ENCODE results near the gene SSX2IP. TPM values are rescaled to one million over a fixed set of nuclear protein-coding genes. Genes with fewer than 3 reads are reported as not detected.

The SSX2IP gene
- total RNA-seq, 6 experiments from 2014 or later = 5.0 to 16.1 (median 8.3) TPM

DNA sequence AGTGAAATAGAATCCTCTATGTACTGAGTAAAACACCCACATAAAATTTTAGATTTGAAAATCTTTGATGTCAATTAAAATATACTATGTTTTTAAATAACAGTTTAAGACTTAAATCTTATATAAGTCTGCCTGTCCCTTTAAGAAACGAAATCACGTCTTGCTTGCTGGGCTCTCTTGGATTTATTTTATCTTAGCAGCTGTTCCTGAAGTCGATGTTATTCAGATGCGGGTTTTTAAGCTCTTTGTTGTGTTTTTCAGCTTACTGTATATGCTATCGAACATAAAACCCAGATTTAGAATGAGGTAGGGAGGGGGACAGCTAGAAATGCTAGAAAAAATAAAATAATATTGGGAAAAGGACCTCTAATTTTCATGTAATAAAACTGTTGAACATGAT is 11.1 kb upstream of the SSX2IP start:
- Histone ChIP-seq H3K4me1 (peaks cover 0 to 21% (median 8%) of the 10 kb centered on the region in 4 donors), H3K4me3 (no peak overlapping the region), H3K36me3 (no peaks in the 10 kb centered on the region), H3K27ac (no peak overlapping the region), H3K27me3 (no peaks in the 10 kb centered on the region), H3K9me3 (no peaks in the 10 kb centered on the region)
- ATAC-seq (no peak), DNase-seq (no peak)
- WGBS (ENCODE audit: insufficient coverage, low coverage, low lambda C conversion rate, missing lambda C conversion rate) = 31% methylated on average over 5 of the region's 5 CpGs
- TF ChIP-seq POLR2A (IDR thresholded peaks at IDR 0.05) = no peak
- TF ChIP-seq, protein P1, sequence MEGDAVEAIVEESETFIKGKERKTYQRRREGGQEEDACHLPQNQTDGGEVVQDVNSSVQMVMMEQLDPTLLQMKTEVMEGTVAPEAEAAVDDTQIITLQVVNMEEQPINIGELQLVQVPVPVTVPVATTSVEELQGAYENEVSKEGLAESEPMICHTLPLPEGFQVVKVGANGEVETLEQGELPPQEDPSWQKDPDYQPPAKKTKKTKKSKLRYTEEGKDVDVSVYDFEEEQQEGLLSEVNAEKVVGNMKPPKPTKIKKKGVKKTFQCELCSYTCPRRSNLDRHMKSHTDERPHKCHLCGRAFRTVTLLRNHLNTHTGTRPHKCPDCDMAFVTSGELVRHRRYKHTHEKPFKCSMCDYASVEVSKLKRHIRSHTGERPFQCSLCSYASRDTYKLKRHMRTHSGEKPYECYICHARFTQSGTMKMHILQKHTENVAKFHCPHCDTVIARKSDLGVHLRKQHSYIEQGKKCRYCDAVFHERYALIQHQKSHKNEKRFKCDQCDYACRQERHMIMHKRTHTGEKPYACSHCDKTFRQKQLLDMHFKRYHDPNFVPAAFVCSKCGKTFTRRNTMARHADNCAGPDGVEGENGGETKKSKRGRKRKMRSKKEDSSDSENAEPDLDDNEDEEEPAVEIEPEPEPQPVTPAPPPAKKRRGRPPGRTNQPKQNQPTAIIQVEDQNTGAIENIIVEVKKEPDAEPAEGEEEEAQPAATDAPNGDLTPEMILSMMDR (IDR thresholded peaks at IDR 0.05) = no peak
- intact Hi-C loops (cut with DNase I) = no loop called here

DNA sequence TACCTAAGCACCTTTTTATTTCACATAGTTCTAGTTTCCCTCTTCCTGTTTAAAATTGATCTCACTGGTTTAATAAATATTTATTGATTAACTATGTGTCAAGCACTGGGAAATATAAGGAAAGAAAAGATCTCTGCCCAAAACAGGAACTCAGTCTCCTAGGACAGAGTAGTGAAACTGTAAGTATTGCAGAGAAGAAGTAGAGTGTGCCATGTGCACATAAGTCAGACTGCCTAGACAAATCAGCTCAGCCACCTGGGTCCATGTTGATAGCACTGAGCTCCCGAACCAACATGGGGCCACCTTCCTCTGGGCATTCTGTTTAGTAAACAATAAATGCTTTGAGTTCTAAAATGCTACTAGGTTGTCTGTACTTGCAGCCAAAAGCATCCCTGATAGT is 9.8 kb upstream of the SSX2IP start:
- Histone ChIP-seq H3K9me3 (no peaks in the 10 kb centered on the region), H3K4me1 (peaks cover 0 to 13% (median 5%) of the 10 kb centered on the region in 4 donors), H3K36me3 (no peaks in the 10 kb centered on the region), H3K27ac (no peak overlapping the region), H3K27me3 (no peaks in the 10 kb centered on the region), H3K4me3 (no peak overlapping the region)
- DNase-seq (no peak), ATAC-seq (peak in 3 of 4 donors; percentile 39 to 46 (median 42))
- intact Hi-C loops (cut with DNase I) = no loop called here
- TF ChIP-seq, protein P1 (IDR thresholded peaks at IDR 0.05) = no peak
- no peak for TF ChIP-seq POLR2A (IDR thresholded peaks at IDR 0.05)
- WGBS (ENCODE audit: insufficient coverage, low coverage, low lambda C conversion rate, missing lambda C conversion rate) = 45% methylated on average over 1 of the region's 1 CpG

DNA sequence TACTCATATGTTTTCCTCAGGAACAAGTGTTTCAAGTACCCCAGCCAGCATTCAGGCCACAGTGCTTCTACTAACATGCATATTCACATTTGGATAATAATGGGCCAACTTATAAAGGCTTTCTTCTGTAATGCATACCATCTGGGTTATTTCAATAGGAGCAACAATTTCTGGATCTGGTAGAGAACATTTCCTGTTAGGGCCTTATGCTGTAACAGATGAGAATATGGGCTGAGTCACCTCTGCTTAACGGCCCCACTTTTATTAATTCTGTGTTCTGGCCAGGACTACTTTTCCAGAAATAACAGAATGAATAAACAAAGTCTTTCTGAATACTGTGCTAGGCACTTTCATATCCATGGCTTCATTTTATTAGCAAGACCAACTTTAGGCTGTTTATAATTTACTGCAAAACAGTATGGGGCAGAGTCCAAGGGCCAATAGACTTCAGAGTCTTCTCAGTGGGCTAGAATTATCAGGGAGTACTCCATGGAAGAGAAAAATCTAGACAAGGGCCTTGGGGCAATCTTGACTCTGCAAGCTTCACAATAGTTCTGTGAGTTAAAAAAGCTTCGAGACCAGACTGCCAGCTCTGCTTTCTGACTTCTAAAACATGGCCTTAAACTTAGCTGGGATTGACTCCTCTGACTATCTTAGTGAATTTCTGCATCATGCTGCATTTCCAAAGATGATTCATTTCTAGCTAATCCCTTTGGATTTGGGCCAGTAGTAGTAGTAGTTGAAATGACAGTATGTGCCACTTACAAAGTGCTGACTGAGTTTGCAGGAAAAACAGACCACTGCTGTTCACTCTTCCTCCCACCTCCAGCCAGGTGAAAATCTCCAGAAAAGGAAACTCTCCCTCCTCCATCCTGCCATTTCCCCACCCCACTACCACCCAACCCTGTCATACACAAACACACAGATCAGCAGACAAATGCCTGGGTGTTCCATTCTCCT is 8.2 kb upstream of the SSX2IP start:
- H3K4me1 ChIP-seq = peaks cover 0 to 3% (median 0%) of the 10 kb centered on the region in 4 donors
- ATAC-seq (peak in 2 of 4 donors; percentile 13 to 83), DNase-seq (no peak)
- no peak overlapping the region for H3K4me3 ChIP-seq
- H3K36me3 ChIP-seq = no peaks in the 10 kb centered on the region
- no peaks in the 10 kb centered on the region for H3K27me3 ChIP-seq
- 44% methylated on average over 2 of the region's 2 CpGs for WGBS (ENCODE audit: insufficient coverage, low coverage, low lambda C conversion rate, missing lambda C conversion rate)
- no peak overlapping the region for H3K27ac ChIP-seq
- H3K9me3 ChIP-seq = no peaks in the 10 kb centered on the region
- intact Hi-C loops (cut with DNase I) = no loop called here
- TF ChIP-seq, protein P1 (IDR thresholded peaks at IDR 0.05) = no peak
- TF ChIP-seq POLR2A (IDR thresholded peaks at IDR 0.05) = no peak

DNA sequence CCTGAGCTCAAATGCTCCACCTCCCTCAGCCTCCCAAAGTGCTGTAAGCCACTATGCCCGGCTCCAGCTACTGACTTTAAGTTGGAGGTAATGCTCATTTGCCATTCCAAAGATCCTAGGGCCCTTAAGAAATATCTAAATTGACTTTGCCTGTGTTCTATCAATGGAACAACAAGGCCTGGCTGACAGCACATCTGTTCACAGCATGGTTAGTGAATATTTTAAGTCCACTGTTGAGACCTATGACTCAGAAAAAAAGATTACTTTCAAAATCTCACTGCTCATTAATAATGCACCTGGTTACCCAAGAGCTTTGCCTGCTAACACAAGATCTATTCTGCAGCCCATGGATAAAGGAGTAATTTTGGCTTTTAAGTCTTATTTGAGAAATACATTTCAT is 3.5 kb upstream of the SSX2IP start:
- ATAC-seq = no peak
- no peak for DNase-seq
- no CpG with 5 or more reads among the region's 1 CpG for WGBS (ENCODE audit: insufficient coverage, low coverage, low lambda C conversion rate, missing lambda C conversion rate)
- Histone ChIP-seq H3K27ac (no peak overlapping the region), H3K27me3 (no peaks in the 10 kb centered on the region), H3K4me1 (peaks cover 0 to 3% (median 0%) of the 10 kb centered on the region in 4 donors), H3K9me3 (no peaks in the 10 kb centered on the region), H3K36me3 (no peaks in the 10 kb centered on the region), H3K4me3 (no peak overlapping the region)
- no peak for TF ChIP-seq POLR2A (IDR thresholded peaks at IDR 0.05)
- TF ChIP-seq, protein P1 (IDR thresholded peaks at IDR 0.05) = no peak
- intact Hi-C loops (cut with DNase I) = no loop called here

Measured in right lobe of liver (tissue), 6 donors.